NCI-H1092 (cell line): ENCODE data around the gene ZNF581.

Experiments
- DNase-seq: peaks from one replicate; lab custom pipeline; 2025; lab: John Stamatoyannopoulos, UW

The ZNF581 gene

GRCh38 chr19:55626350-55626749 lies 17.1 kb upstream of the ZNF581 start:
- no peak for DNase-seq

GRCh38 chr19:55632463-55632834 lies 11.0 kb upstream of the ZNF581 start:
- DNase-seq, result peak; percentile 81

- no peak for DNase-seq
These were observed 9.6 kb upstream of the ZNF581 start for GRCh38 chr19:55633861-55634260.

GRCh38 chr19:55635334-55635717 lies 8.1 kb upstream of the ZNF581 start:
- no peak for DNase-seq

- no peak for DNase-seq
These were observed 7.5 kb upstream of the ZNF581 start for GRCh38 chr19:55635856-55636440.

GRCh38 chr19:55636723-55637122 lies 6.7 kb upstream of the ZNF581 start:
- DNase-seq, result no peak

- DNase-seq, result no peak
These were observed 5.9 kb upstream of the ZNF581 start for GRCh38 chr19:55637534-55637933.

- DNase-seq, result no peak
These were observed 4.5 kb upstream of the ZNF581 start for GRCh38 chr19:55638864-55639359.

- DNase-seq, result peak; percentile 59
These were observed 3.3 kb upstream of the ZNF581 start for GRCh38 chr19:55640043-55640576.

- DNase-seq, result no peak
These were observed 2.6 kb upstream of the ZNF581 start, which contains the start of gene ZNF580 for GRCh38 chr19:55640577-55641425. TSS of gene ZNF580 (plus strand) at chr19:55641002. CDS start at chr19:55642509, 1,507 bp downstream.

- no peak for DNase-seq
These were observed 1.9 kb upstream of the ZNF581 start for GRCh38 chr19:55641426-55642152.

- no peak for DNase-seq
These were observed 1.1 kb upstream of the ZNF581 start for GRCh38 chr19:55642153-55643002.

GRCh38 chr19:55643887-55644176 lies 383 bp downstream of the ZNF581 start:
- DNase-seq, result no peak

- DNase-seq, result no peak
These were observed 863 bp downstream of the ZNF581 start for GRCh38 chr19:55644191-55644833.

GRCh38 chr19:55644842-55645511 lies 1.5 kb downstream of the ZNF581 start:
- no peak for DNase-seq

- DNase-seq, result no peak
These were observed 2.0 kb downstream of the ZNF581 start for GRCh38 chr19:55645512-55645881.

GRCh38 chr19:55646889-55647731 lies 3.7 kb downstream of the ZNF581 start:
- no peak for DNase-seq

- peak; percentile 64 for DNase-seq
These were observed 4.5 kb downstream of the ZNF581 start, which contains the start of gene CCDC106 for GRCh38 chr19:55647732-55648584. TSS of gene CCDC106 (plus strand) at chr19:55648212. CDS start at chr19:55649047, 835 bp downstream.
